ENCODE data around the gene ST6GALNAC4. TPM values are rescaled to one million over a fixed set of nuclear protein-coding genes. Genes with fewer than 3 reads are reported as not detected.

The ST6GALNAC4 gene
- total RNA-seq, 4 donors from 2014 or later = 12.5 to 33.0 (median 23.8) TPM

DNA sequence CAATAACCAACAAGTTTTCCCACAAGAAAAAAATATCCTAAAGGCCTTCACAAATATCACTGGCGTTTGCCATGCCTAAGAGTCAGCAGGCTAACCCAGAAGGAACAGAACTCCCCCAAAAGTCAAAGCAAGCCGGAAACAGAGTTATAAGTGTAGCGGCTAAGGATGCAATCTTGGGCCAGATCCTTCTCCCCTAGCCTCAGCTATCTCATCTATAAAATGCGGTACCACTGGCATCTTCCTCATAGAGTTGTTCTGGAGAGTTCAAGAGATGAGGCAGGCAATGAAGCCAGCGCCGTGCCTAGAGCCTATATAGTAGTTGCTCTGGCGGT lies 20.2 kb upstream of the ST6GALNAC4 start:
- H3K36me3 ChIP-seq = peaks cover under 1 to 45% (median under 1%) of the 10 kb centered on the region in 3 donors
- H3K27ac ChIP-seq = peak overlapping the region; percentile 74 to 81 (median 78)
- intact Hi-C loops (cut with DNase I) = no loop called here
- peak overlapping the region; percentile 59 to 93 (median 69) for H3K4me3 ChIP-seq
- DNase-seq = no peak
- H3K27me3 ChIP-seq = no peaks in the 10 kb centered on the region
- H3K9me3 ChIP-seq = no peaks in the 10 kb centered on the region
- H3K4me1 ChIP-seq = peaks cover 22 to 44% (median 24%) of the 10 kb centered on the region in 3 donors
- WGBS, 2 donors = 8 to 12% methylated on average over 7 of the region's 7 CpGs
- TF ChIP-seq CTCF (IDR thresholded peaks at IDR 0.05) (no peak), POLR2A (IDR thresholded peaks at IDR 0.05) (no peak)

DNA sequence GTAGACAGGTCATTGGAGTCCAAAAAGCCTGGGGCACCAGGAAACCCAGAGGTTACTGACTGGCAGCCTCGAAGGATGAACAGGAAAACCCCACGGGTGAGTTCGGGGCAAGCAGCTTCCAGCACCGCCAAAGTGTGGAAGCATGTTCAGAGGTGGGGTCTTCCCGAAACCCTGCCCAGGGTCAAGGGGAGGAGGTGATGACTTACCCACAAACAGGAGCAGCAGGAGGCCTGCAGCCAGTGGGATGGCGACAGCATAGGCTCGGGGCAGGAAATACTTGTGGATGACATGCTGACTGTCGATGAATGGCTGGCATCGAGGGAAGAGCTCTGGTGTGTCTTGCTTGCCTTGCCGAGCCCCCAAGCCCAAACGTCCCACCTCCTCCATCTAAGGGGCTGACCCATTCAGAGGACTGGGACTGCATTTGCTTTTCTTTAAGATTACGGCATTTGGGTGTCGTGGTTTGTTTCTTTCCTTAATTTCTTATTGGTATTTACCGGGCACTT lies 19.6 kb upstream of the ST6GALNAC4 start:
- Histone ChIP-seq H3K4me3 (peak overlapping the region in 2 of 4 donors; percentile 59 to 93), H3K9me3 (no peaks in the 10 kb centered on the region), H3K27ac (no peak overlapping the region), H3K36me3 (peaks cover 0 to 39% (median 0%) of the 10 kb centered on the region in 3 donors), H3K27me3 (no peaks in the 10 kb centered on the region), H3K4me1 (peaks cover 24 to 46% (median 26%) of the 10 kb centered on the region in 3 donors)
- 48 to 49% methylated on average over 14 of the region's 14 CpGs for WGBS, 2 donors
- TF ChIP-seq POLR2A (IDR thresholded peaks at IDR 0.05) = no peak
- intact Hi-C loops (cut with DNase I) = no loop called here
- DNase-seq = no peak

- Histone ChIP-seq H3K9me3 (no peaks in the 10 kb centered on the region), H3K27ac (no peak overlapping the region), H3K4me3 (no peak overlapping the region), H3K27me3 (no peaks in the 10 kb centered on the region), H3K36me3 (peaks cover 0 to 33% (median 0%) of the 10 kb centered on the region in 3 donors), H3K4me1 (peaks cover 24 to 52% (median 32%) of the 10 kb centered on the region in 3 donors)
- TF ChIP-seq POLR2A (IDR thresholded peaks at IDR 0.05) (no peak), CTCF (IDR thresholded peaks at IDR 0.05) (no peak)
- intact Hi-C loops (cut with DNase I) = no loop called here
- 60 to 70% methylated on average over 4 of the region's 4 CpGs for WGBS, 2 donors
- no peak for DNase-seq
Measured at GRCh38 chr9:127935765-127936221, 19.0 kb upstream of the ST6GALNAC4 start.

- no peak for TF ChIP-seq POLR2A (IDR thresholded peaks at IDR 0.05)
- no peak for TF ChIP-seq CTCF (IDR thresholded peaks at IDR 0.05)
- intact Hi-C loops (cut with DNase I) = no loop called here
- WGBS, 2 donors = 44 to 73% methylated on average over 2 to 6 of the region's 11 CpGs
- no peak overlapping the region for H3K4me3 ChIP-seq
- no peak overlapping the region for H3K27ac ChIP-seq
- no peaks in the 10 kb centered on the region for H3K9me3 ChIP-seq
- H3K36me3 ChIP-seq = peaks cover 0 to 30% (median 0%) of the 10 kb centered on the region in 3 donors
- no peak for DNase-seq
- peaks cover 30 to 60% (median 40%) of the 10 kb centered on the region in 3 donors for H3K4me1 ChIP-seq
- H3K27me3 ChIP-seq = peaks cover 0 to under 1% (median 0%) of the 10 kb centered on the region in 4 donors
Measured at GRCh38 chr9:127934986-127935385, 18.1 kb upstream of the ST6GALNAC4 start.

DNA sequence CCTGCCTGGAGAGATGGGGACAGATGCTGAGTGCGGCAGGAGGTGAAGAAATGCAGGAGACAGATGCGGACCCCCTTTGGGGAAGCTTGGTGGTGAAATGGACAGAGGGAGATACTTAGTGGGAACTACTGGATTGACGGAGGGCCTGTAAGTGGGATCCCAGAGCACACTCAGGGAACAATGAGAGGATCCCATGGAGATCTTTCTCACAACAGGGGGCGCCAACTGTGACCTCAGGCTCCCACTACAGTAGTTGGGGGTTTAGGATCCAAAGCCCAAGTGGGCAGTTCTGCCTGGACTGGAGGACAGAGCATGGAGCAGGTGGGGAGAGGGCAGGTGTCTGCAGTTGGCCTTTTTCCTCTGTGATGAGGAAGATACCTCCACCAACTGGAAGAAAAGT lies 17.4 kb upstream of the ST6GALNAC4 start:
- no peak overlapping the region for H3K27ac ChIP-seq
- peaks cover 32 to 63% (median 41%) of the 10 kb centered on the region in 3 donors for H3K4me1 ChIP-seq
- TF ChIP-seq POLR2A (IDR thresholded peaks at IDR 0.05) (no peak), CTCF (IDR thresholded peaks at IDR 0.05) (no peak)
- peaks cover 0 to 23% (median 0%) of the 10 kb centered on the region in 3 donors for H3K36me3 ChIP-seq
- no peaks in the 10 kb centered on the region for H3K9me3 ChIP-seq
- peaks cover 0 to 8% (median 0%) of the 10 kb centered on the region in 4 donors for H3K27me3 ChIP-seq
- no peak overlapping the region for H3K4me3 ChIP-seq
- no peak for DNase-seq
- WGBS, 2 donors = 88 to 95% methylated on average over 4 of the region's 4 CpGs
- intact Hi-C loops (cut with DNase I) = no loop called here

Measured in esophagus squamous epithelium (tissue), 5 donors.